K562 (cell line): ENCODE measurements around the gene RASGRP2. TPM values are rescaled to one million over a fixed set of nuclear protein-coding genes. Genes with fewer than 3 reads are reported as not detected.

Source experiments
- BCLAF1 ChIP-seq, 2 experiments: fragments of 450-650 bp in 1 of 2; IDR thresholded peaks; 2 replicates each; pipeline ENCODE4 v1.6.1; 2011 to 2017; ENCODE audit warnings: low read depth in 2 of 2, antibody characterized with exemption in 1 of 2, borderline replicate concordance in 1 of 2, low read length in 1 of 2, mild to moderate bottlenecking in 1 of 2, mixed read lengths in 1 of 2; ENCODE audit not compliant: control insufficient read depth in 1 of 2
- ELF4 ChIP-seq: fragments of 450-650 bp; formaldehyde crosslinking; IDR thresholded peaks from 2 replicates; pipeline ENCODE4 v1.4.0; 2022; ENCODE audit warnings: missing genetic modification characterization
- EP400 ChIP-seq: fragments of 450-650 bp; IDR thresholded peaks from 2 replicates; pipeline ENCODE4 v1.6.1; 2017; ENCODE audit warnings: antibody characterized with exemption, mild to moderate bottlenecking, moderate library complexity
- ETV5 ChIP-seq: sonication (generic); formaldehyde crosslinking; IDR thresholded peaks from 2 replicates; pipeline ENCODE4 v1.4.0; 2020; ENCODE audit warnings: low read depth, mild to moderate bottlenecking, missing genetic modification reagents
- IRF9 ChIP-seq: fragments of 450-650 bp; IDR thresholded peaks from 2 replicates; pipeline ENCODE4 v1.6.1; 2016; ENCODE audit warnings: missing biosample characterization, missing genetic modification characterization
- MLX ChIP-seq, 2 experiments: fragments of 450-650 bp in 1 of 2; sonication (generic) in 1 of 2; formaldehyde crosslinking; conservative IDR thresholded peaks; 2 replicates each; pipeline versions ENCODE4 v1.4.0 to v1.8.1; 2020 to 2022; ENCODE audit warnings: mild to moderate bottlenecking in 1 of 2, missing genetic modification reagents in 1 of 2
- MTA1 ChIP-seq: fragments of 450-650 bp; IDR thresholded peaks from 2 replicates; pipeline ENCODE4 v1.6.1; 2017; ENCODE audit warnings: borderline replicate concordance
- MTA3 ChIP-seq: fragments of 450-650 bp; formaldehyde crosslinking; IDR thresholded peaks from 2 replicates; pipeline ENCODE4 v1.6.1; 2017; ENCODE audit warnings: mild to moderate bottlenecking, borderline replicate concordance
- NR0B1 ChIP-seq: fragments of 450-650 bp; IDR thresholded peaks from one replicate; pipeline ENCODE4 v1.6.1; 2018; ENCODE audit warnings: mild to moderate bottlenecking, moderate library complexity; ENCODE audit not compliant: partially characterized antibody
- SAP30 ChIP-seq: fragments of 200-600 bp; sonication (generic); IDR thresholded peaks from 2 replicates; pipeline ENCODE4 v1.6.1; 2012; ENCODE audit warnings: borderline replicate concordance, low read depth, mild to moderate bottlenecking, moderate library complexity, low read length, control low read depth, inconsistent platforms; ENCODE audit not compliant: insufficient read depth, poor library complexity, severe bottlenecking
- SFPQ ChIP-seq: fragments of 200-400 bp; formaldehyde crosslinking; IDR thresholded peaks from 2 replicates; pipeline ENCODE4 v1.6.1; 2017; ENCODE audit warnings: mild to moderate bottlenecking, low read depth, low read length, moderate library complexity
- SMARCA4 ChIP-seq: fragments of 450-650 bp; IDR thresholded peaks from 2 replicates; pipeline ENCODE4 v1.6.1; 2016
- ZNF197 ChIP-seq: fragments of 200-800 bp; sonication (Bioruptor generic); IDR thresholded peaks from 2 replicates; pipeline ENCODE4 v1.6.1; 2016; ENCODE audit warnings: low read depth, missing genetic modification characterization, missing compliant biosample characterization
- ZNF311 ChIP-seq: fragments of 250-450 bp; sonication (Bioruptor Pico); IDR thresholded peaks from 2 replicates; pipeline ENCODE4 v1.4.0; 2020; ENCODE audit warnings: mild to moderate bottlenecking, moderate library complexity
- ZNF57 ChIP-seq: fragments of 450-650 bp; formaldehyde crosslinking; IDR thresholded peaks from 2 replicates; pipeline ENCODE4 v1.4.0; 2020; ENCODE audit warnings: mild to moderate bottlenecking, moderate library complexity
- ZNF76 ChIP-seq: fragments of 250-450 bp; sonication (Bioruptor Pico); IDR thresholded peaks from 2 replicates; pipeline ENCODE4 v1.4.0; 2020; ENCODE audit warnings: mild to moderate bottlenecking, moderate library complexity, borderline replicate concordance
- polyA plus RNA-seq, 8 experiments: library from polyadenylated mRNA; depleted of rRNA in 4 of 8; stranded (reverse) in 5 of 8; unstranded in 3 of 8; fragments of >200 nt; fragmentation: Nextera tagmentation in 2 of 8; fragmentation: Illumina TruSeq in 1 of 8; extraction: Ambion mirVana in 2 of 8; extraction: Trizol in 1 of 8; gene quantifications; 2 replicates each; pipeline versions ENCODE4 v1.2.1 to v1.2.3, GENCODE V29; 2011 to 2014; ENCODE audit warnings: inconsistent platforms in 1 of 8, missing spikeins in 1 of 8
- total RNA-seq, 7 experiments: library from RNA; depleted of rRNA in 6 of 7; stranded (reverse); fragments of >200 nt in 6 of 7; fragmentation: Illumina TruSeq in 2 of 7; extraction: Trizol in 2 of 7; gene quantifications; 2 replicates each; pipeline versions ENCODE4 v1.2.1 to v1.2.3, GENCODE V29; 2011 to 2021; ENCODE audit warnings: low replicate concordance in 1 of 7

RASGRP2 gene
- total and polyA plus RNA-seq, 9 of the 15 experiments (the other 6 are each of a cell fraction or from before 2014, with no cell fraction given): 0.87 to 22.7 (median 5.5) TPM

GRCh38 chr11:64743591-64744543, at the start of gene RASGRP2 (continued):
- TF ChIP-seq MLX (CRISPR knock-in tag; conservative IDR thresholded peaks at IDR 0.05) (no peak), EP400 (0 out of 2 replicates have a peak, but pooled peaks have one; percentile 9), SMARCA4 (peak; percentile 35; the same call in 1 of the 2 replicates), ZNF197 (CRISPR knock-in tag) (no peak), ZNF76 (CRISPR knock-in tag) (no peak), ETV5 (CRISPR knock-in tag) (no peak), IRF9 (no peak), SAP30 (peak; percentile 92), ZNF57 (no peak), MTA1 (no peak), MTA3 (peak; percentile 75; the same call in 1 of the 2 replicates), BCLAF1 (IDR thresholded peaks at IDR 0.05; ENCODE audit: borderline replicate concordance in 1 of 2, control insufficient read depth in 1 of 2, low read depth in 2 of 2, low read length in 1 of 2) (no peak), ZNF311 (CRISPR knock-in tag) (no peak), SFPQ (no peak), ELF4 (CRISPR knock-in tag) (no peak), NR0B1 (no peak)
